ENCODE data around the gene AOAH.

The AOAH gene

GRCh38 chr7:36605261-36606051, 118.8 kb downstream of the AOAH start:
- TF ChIP-seq CTCF (conservative IDR thresholded peaks at IDR 0.05; ENCODE audit: low read depth, low read length): no peak
- peak; percentile 35 for DNase-seq (ENCODE audit: low read depth)
- no peak overlapping the region for H3K4me3 ChIP-seq (ENCODE audit: low read length)

- no peak overlapping the region for H3K4me3 ChIP-seq (ENCODE audit: low read length)
- DNase-seq (ENCODE audit: low read depth): no peak
- TF ChIP-seq CTCF (conservative IDR thresholded peaks at IDR 0.05; ENCODE audit: low read depth, low read length): no peak
Measured at GRCh38 chr7:36604806-36605205, 119.5 kb downstream of the AOAH start.

- H3K4me3 ChIP-seq (ENCODE audit: low read length): no peak overlapping the region
- TF ChIP-seq CTCF (conservative IDR thresholded peaks at IDR 0.05; ENCODE audit: low read depth, low read length): no peak
- no peak for DNase-seq (ENCODE audit: low read depth)
Measured at GRCh38 chr7:36602934-36603887, 121.1 kb downstream of the AOAH start.

GRCh38 chr7:36602511-36602910, 121.8 kb downstream of the AOAH start:
- no peak overlapping the region for H3K4me3 ChIP-seq (ENCODE audit: low read length)
- TF ChIP-seq CTCF (conservative IDR thresholded peaks at IDR 0.05; ENCODE audit: low read depth, low read length): no peak

GRCh38 chr7:36601601-36602000, 122.7 kb downstream of the AOAH start:
- DNase-seq (ENCODE audit: low read depth): no peak
- no peak overlapping the region for H3K4me3 ChIP-seq (ENCODE audit: low read length)
- no peak for TF ChIP-seq CTCF (conservative IDR thresholded peaks at IDR 0.05; ENCODE audit: low read depth, low read length)

More at GRCh38 chr7:36602511-36602910, 121.8 kb downstream of the AOAH start:
- no peak for DNase-seq (ENCODE audit: low read depth)

- no peak overlapping the region for H3K4me3 ChIP-seq (ENCODE audit: low read length)
- DNase-seq (ENCODE audit: low read depth): no peak
- TF ChIP-seq CTCF (conservative IDR thresholded peaks at IDR 0.05; ENCODE audit: low read depth, low read length): no peak
Measured at GRCh38 chr7:36600869-36601530, 123.3 kb downstream of the AOAH start.
